Upper lobe of left lung (tissue), 6 donors: ENCODE measurements around the gene GAPVD1. TPM values are rescaled to one million over a fixed set of nuclear protein-coding genes. Genes with fewer than 3 reads are reported as not detected.

ENCODE experiments used
- ATAC-seq, 2 donors: fragments of 200-7000 bp; cut with Tn5 transposase; one replicate each; pipeline ENCODE4 v1.9.1; 2022; ENCODE audit warnings: mild to moderate bottlenecking in 2 of 2, moderate library complexity in 2 of 2; ENCODE audit not compliant: low FRiP score in 2 of 2
- DNase-seq, 2 donors: peaks; one replicate each; pipeline ENCODE4 v3.0.0-alpha.2; 2019 to 2020
- H3K27ac ChIP-seq, 4 donors: fragments of 200-600 bp; sonication (generic); one replicate each; pipeline ENCODE4 v1.5.1; 2016 to 2019
- H3K27me3 ChIP-seq, 4 donors: fragments of 200-600 bp; sonication (generic); one replicate each; pipeline ENCODE4 v1.5.1; 2017 to 2019
- H3K36me3 ChIP-seq, 4 donors: fragments of 200-600 bp; sonication (generic); one replicate each; pipeline ENCODE4 v1.5.1; 2016 to 2019
- H3K4me1 ChIP-seq, 4 donors: fragments of 200-600 bp; sonication (generic); one replicate each; pipeline ENCODE4 v1.5.1; 2018 to 2019
- H3K4me3 ChIP-seq, 4 donors: fragments of 200-600 bp; sonication (generic); one replicate each; pipeline ENCODE4 v1.5.1; 2017 to 2019; ENCODE audit warnings: mild to moderate bottlenecking in 2 of 4, moderate library complexity in 1 of 4
- H3K9me3 ChIP-seq, 4 donors: fragments of 200-600 bp; sonication (generic); one replicate each; pipeline ENCODE4 v1.5.1; 2018 to 2019
- EP300 ChIP-seq, 4 donors: sonication (generic); formaldehyde crosslinking; IDR thresholded peaks; one replicate each; pipeline ENCODE4 v1.5.1; 2017; ENCODE audit warnings: antibody characterized with exemption in 4 of 4, control low read depth in 2 of 4
- POLR2A ChIP-seq, 4 donors: fragments of 450-650 bp; IDR thresholded peaks; one replicate each; pipeline ENCODE4 v1.5.1; 2016 to 2017; ENCODE audit warnings: antibody characterized with exemption in 4 of 4, mild to moderate bottlenecking in 2 of 4
- POLR2AphosphoS5 ChIP-seq, 2 donors: sonication (generic); formaldehyde crosslinking; IDR thresholded peaks; one replicate each; pipeline ENCODE4 v1.5.1; 2017; ENCODE audit warnings: antibody characterized with exemption in 2 of 2
- WGBS, 2 donors: methylation state at CpG; one replicate each; pipeline ENCODE4 v1.1.5; 2017 to 2018; 5-methylcytosine and 5-hydroxymethylcytosine counted together
- total RNA-seq, 6 donors: library from RNA; depleted of rRNA in 4 of 6; stranded (reverse); fragments of >200 nt in 4 of 6; gene quantifications; one replicate each; pipeline versions ENCODE4 v1.1.0 to v1.2.1, GENCODE V29; 2016 to 2021
- TF ChIP-seq, protein P1 (sequence below), 6 experiments: fragments of 450-650 bp in 4 of 6; fragments of 200-600 bp in 2 of 6; sonication (generic) in 2 of 6; IDR thresholded peaks; one replicate each; pipeline ENCODE4 v1.5.1; 2016 to 2019; ENCODE audit warnings: antibody characterized with exemption in 6 of 6
- donor health status: DM: no; HTN: no; CAD: no; lungs with moderate emphysema.
- donor health status: DM: no; HTN: yes; CAD: no; lungs with severe emphysema.

Gene GAPVD1
- total RNA-seq, 6 donors from 2014 or later = 56.4 to 122 (median 74.2) TPM

- no peaks in the 10 kb centered on the region for H3K9me3 ChIP-seq
- peak overlapping the region in 3 of 4 donors; percentile 77 to 94 (median 85) for H3K4me3 ChIP-seq
- H3K27ac ChIP-seq = peak overlapping the region in 1 of 4 donors; percentile 92
- peaks cover 18 to 60% (median 47%) of the 10 kb centered on the region in 4 donors for H3K36me3 ChIP-seq
- DNase-seq (no peak), ATAC-seq (no peak)
- 67 to 73% methylated on average over 14 of the region's 14 CpGs for WGBS, 2 donors
- no peak for TF ChIP-seq POLR2A (IDR thresholded peaks at IDR 0.05)
- TF ChIP-seq, protein P1, sequence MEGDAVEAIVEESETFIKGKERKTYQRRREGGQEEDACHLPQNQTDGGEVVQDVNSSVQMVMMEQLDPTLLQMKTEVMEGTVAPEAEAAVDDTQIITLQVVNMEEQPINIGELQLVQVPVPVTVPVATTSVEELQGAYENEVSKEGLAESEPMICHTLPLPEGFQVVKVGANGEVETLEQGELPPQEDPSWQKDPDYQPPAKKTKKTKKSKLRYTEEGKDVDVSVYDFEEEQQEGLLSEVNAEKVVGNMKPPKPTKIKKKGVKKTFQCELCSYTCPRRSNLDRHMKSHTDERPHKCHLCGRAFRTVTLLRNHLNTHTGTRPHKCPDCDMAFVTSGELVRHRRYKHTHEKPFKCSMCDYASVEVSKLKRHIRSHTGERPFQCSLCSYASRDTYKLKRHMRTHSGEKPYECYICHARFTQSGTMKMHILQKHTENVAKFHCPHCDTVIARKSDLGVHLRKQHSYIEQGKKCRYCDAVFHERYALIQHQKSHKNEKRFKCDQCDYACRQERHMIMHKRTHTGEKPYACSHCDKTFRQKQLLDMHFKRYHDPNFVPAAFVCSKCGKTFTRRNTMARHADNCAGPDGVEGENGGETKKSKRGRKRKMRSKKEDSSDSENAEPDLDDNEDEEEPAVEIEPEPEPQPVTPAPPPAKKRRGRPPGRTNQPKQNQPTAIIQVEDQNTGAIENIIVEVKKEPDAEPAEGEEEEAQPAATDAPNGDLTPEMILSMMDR (IDR thresholded peaks at IDR 0.05) = no peak
- no peak for TF ChIP-seq POLR2AphosphoS5 (IDR thresholded peaks at IDR 0.05)
- TF ChIP-seq EP300 (IDR thresholded peaks at IDR 0.05) = no peak
- H3K4me1 ChIP-seq = peaks cover 58 to 79% (median 64%) of the 10 kb centered on the region in 4 donors
- H3K27me3 ChIP-seq = no peaks in the 10 kb centered on the region
Observed at GRCh38 chr9:125238915-125239446, 22.6 kb upstream of the GAPVD1 start.

- peak overlapping the region; percentile 92 to 98 (median 96) for H3K27ac ChIP-seq
- no peak for ATAC-seq
- peak overlapping the region; percentile 62 to 94 (median 81) for H3K4me3 ChIP-seq
- WGBS, 2 donors = 10 to 11% methylated on average over 8 of the region's 8 CpGs
- peaks cover 55 to 77% (median 62%) of the 10 kb centered on the region in 4 donors for H3K4me1 ChIP-seq
- no peak for DNase-seq
- TF ChIP-seq, protein P1 (IDR thresholded peaks at IDR 0.05) = no peak
- no peak for TF ChIP-seq POLR2AphosphoS5 (IDR thresholded peaks at IDR 0.05)
- TF ChIP-seq POLR2A (IDR thresholded peaks at IDR 0.05) = no peak
- no peak for TF ChIP-seq EP300 (IDR thresholded peaks at IDR 0.05)
- no peaks in the 10 kb centered on the region for H3K27me3 ChIP-seq
- peaks cover 18 to 52% (median 44%) of the 10 kb centered on the region in 4 donors for H3K36me3 ChIP-seq
- H3K9me3 ChIP-seq = no peaks in the 10 kb centered on the region
Observed at GRCh38 chr9:125239631-125240597, 21.7 kb upstream of the GAPVD1 start.

DNA sequence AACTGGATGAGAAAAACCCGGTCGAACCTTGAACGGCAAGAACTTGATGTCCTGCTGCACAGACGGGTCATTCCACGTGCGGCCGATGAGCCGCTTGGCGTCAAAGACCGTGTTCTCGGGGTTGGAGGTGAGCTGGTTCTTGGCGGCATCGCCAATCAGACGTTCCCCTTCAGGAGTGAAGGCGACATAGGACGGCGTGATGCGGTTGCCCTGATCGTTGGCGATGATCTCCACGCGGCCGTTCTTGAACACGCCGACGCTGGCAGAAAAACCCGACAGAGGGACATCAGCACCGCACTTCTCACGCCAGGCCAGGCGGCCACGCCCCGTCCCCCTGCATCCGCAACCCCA lies 21.0 kb upstream of the GAPVD1 start:
- Histone ChIP-seq H3K4me3 (peak overlapping the region; percentile 62 to 94 (median 81)), H3K27ac (peak overlapping the region; percentile 92 to 98 (median 96)), H3K27me3 (no peaks in the 10 kb centered on the region), H3K36me3 (peaks cover 18 to 45% (median 38%) of the 10 kb centered on the region in 4 donors), H3K4me1 (peaks cover 49 to 70% (median 55%) of the 10 kb centered on the region in 4 donors), H3K9me3 (no peaks in the 10 kb centered on the region)
- DNase-seq (peak in 1 of 2 donors; percentile 49), ATAC-seq (peak; percentile 25 to 36)
- WGBS, 2 donors = 0 to 1% methylated on average over 15 to 26 of the region's 33 CpGs
- no peak for TF ChIP-seq POLR2AphosphoS5 (IDR thresholded peaks at IDR 0.05)
- peak in 1 of 4 donors; percentile 8 for TF ChIP-seq EP300 (IDR thresholded peaks at IDR 0.05)
- TF ChIP-seq, protein P1 (IDR thresholded peaks at IDR 0.05) = no peak
- no peak for TF ChIP-seq POLR2A (IDR thresholded peaks at IDR 0.05)

DNA sequence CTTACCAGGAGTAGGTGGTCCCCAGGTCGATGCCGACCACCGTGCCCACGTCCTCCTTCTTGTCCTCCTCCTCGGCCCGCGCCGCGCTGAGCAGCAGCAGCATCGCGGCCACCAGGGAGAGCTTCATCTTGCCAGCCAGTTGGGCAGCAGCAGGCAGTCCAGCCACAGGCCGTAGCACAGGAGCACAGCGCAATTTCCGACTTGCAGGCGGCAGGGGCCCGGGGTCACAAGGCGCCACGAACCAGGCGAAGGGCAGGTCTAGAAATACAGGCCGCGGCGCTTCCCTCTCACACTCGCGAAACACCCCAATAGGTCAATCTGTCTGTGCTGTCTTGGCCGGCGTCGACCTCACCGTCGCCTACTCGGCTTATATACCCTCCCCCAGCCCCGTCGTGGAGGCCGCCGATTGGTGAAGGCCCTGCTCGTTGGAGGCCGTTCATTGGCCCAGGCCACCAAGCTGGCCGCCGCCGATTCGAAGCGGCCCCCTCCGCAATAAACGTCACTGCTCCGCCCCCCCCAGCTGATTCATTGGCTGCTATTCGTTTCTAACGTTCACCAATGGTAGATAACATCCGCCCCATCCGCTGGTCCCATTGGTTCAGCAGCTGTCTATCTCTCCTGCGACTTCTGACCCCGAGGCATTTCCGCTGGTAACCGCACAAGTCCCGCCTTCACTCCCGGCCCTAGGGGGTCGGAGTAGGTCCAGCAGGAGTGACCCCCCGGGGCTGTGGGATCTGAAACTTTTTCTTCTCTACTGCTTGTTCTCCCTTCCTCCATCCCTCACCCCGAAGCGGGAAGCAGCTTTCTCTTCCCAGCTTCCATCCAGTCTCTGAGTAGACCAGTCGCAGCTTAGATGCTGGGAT lies 20.4 kb upstream of the GAPVD1 start, which contains the start of gene HSPA5:
Gene HSPA5 (minus strand): TSS at position 344 of the 863 bp plus-strand sequence. CDS start 217 bp downstream, at position 127.
- Histone ChIP-seq H3K36me3 (peaks cover 16 to 39% (median 33%) of the 10 kb centered on the region in 4 donors), H3K9me3 (no peaks in the 10 kb centered on the region), H3K4me3 (peak within 1 kb of the TSS; percentile 62 to 94 (median 81)), H3K27ac (peak within 1 kb of the TSS; percentile 92 to 98 (median 96)), H3K4me1 (peaks cover 44 to 64% (median 49%) of the 10 kb centered on the region in 4 donors), H3K27me3 (no peaks in the 10 kb centered on the region)
- ATAC-seq = peak; percentile 97 to 99
- DNase-seq = peak; percentile 97 to 98
- TF ChIP-seq POLR2A (IDR thresholded peaks at IDR 0.05) (peak; percentile 56 to 98 (median 97)), EP300 (IDR thresholded peaks at IDR 0.05) (peak in 1 of 4 donors; percentile 81), POLR2AphosphoS5 (IDR thresholded peaks at IDR 0.05) (peak; percentile 97 to 100)
- TF ChIP-seq, protein P1 (IDR thresholded peaks at IDR 0.05) = peak in 3 of 6 experiments; percentile 39 to 49 (median 41)
- WGBS, 2 donors = 0 to 1% methylated on average over 27 to 56 of the region's 59 CpGs
